Chondrocyte (in vitro differentiated cells): ENCODE results near the gene UBE3A. TPM values are rescaled to one million over a fixed set of nuclear protein-coding genes. Genes with fewer than 3 reads are reported as not detected.

ENCODE experiments used
- DNase-seq: peaks from one replicate; pipeline ENCODE4 v3.0.0; 2021; ENCODE audit warnings: mixed read lengths, low spot score
- H3K27ac Mint-ChIP-seq: one replicate; pipeline ENCODE4 v1.8.0; 2021; ENCODE audit warnings: mild to moderate bottlenecking, moderate library complexity, mixed read lengths; ENCODE audit not compliant: unreplicated experiment
- H3K27me3 Mint-ChIP-seq: 2 replicates; pipeline ENCODE4 v1.8.0; 2021; ENCODE audit warnings: low read depth, mixed read lengths
- H3K36me3 Mint-ChIP-seq: 2 replicates; pipeline ENCODE4 v1.8.0; 2021; ENCODE audit warnings: low read depth, mixed read lengths
- H3K4me1 Mint-ChIP-seq: 2 replicates; pipeline ENCODE4 v1.8.0; 2021; ENCODE audit warnings: low read depth, mild to moderate bottlenecking, mixed read lengths
- H3K4me3 Mint-ChIP-seq: one replicate; pipeline ENCODE4 v1.8.0; 2021; ENCODE audit warnings: mild to moderate bottlenecking, moderate library complexity, mixed read lengths; ENCODE audit not compliant: unreplicated experiment
- H3K9me3 Mint-ChIP-seq: 2 replicates; pipeline ENCODE4 v1.8.0; 2021; ENCODE audit warnings: low read depth, mixed read lengths
- total RNA-seq: library from RNA; stranded (reverse); gene quantifications from 3 replicates; pipeline ENCODE4 v1.2.1, GENCODE V29; 2021
- TF ChIP-seq, protein P1 (sequence below): fragments of 200-600 bp; sonication (generic); IDR thresholded peaks from 2 replicates; pipeline ENCODE4 v1.5.0; 2021; ENCODE audit warnings: antibody characterized with exemption, mild to moderate bottlenecking, moderate library complexity

Gene UBE3A
- total RNA-seq, 1 donor from 2014 or later: 75.9 TPM

- Mint-ChIP-seq H3K36me3 (peaks cover 29% of the 10 kb centered on the region), H3K4me3 (no peak overlapping the region), H3K27ac (no peak overlapping the region), H3K9me3 (peaks cover 12% of the 10 kb centered on the region), H3K27me3 (no peaks in the 10 kb centered on the region), H3K4me1 (no peaks in the 10 kb centered on the region)
- TF ChIP-seq, protein P1, sequence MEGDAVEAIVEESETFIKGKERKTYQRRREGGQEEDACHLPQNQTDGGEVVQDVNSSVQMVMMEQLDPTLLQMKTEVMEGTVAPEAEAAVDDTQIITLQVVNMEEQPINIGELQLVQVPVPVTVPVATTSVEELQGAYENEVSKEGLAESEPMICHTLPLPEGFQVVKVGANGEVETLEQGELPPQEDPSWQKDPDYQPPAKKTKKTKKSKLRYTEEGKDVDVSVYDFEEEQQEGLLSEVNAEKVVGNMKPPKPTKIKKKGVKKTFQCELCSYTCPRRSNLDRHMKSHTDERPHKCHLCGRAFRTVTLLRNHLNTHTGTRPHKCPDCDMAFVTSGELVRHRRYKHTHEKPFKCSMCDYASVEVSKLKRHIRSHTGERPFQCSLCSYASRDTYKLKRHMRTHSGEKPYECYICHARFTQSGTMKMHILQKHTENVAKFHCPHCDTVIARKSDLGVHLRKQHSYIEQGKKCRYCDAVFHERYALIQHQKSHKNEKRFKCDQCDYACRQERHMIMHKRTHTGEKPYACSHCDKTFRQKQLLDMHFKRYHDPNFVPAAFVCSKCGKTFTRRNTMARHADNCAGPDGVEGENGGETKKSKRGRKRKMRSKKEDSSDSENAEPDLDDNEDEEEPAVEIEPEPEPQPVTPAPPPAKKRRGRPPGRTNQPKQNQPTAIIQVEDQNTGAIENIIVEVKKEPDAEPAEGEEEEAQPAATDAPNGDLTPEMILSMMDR: no peak
- DNase-seq: no peak
These were observed 106.5 kb downstream of the UBE3A start for GRCh38 chr15:25332306-25332705.

- H3K27ac Mint-ChIP-seq: no peak overlapping the region
- no peak for DNase-seq
- H3K36me3 Mint-ChIP-seq: peaks cover 26% of the 10 kb centered on the region
- no peaks in the 10 kb centered on the region for H3K4me1 Mint-ChIP-seq
- no peak overlapping the region for H3K4me3 Mint-ChIP-seq
- H3K9me3 Mint-ChIP-seq: peaks cover 12% of the 10 kb centered on the region
- H3K27me3 Mint-ChIP-seq: no peaks in the 10 kb centered on the region
- TF ChIP-seq, protein P1: no peak
These were observed 107.0 kb downstream of the UBE3A start for GRCh38 chr15:25331860-25332259.

- TF ChIP-seq, protein P1: no peak
- Mint-ChIP-seq H3K27ac (no peak overlapping the region), H3K36me3 (peaks cover 24% of the 10 kb centered on the region), H3K4me1 (no peaks in the 10 kb centered on the region), H3K9me3 (peaks cover 12% of the 10 kb centered on the region), H3K27me3 (no peaks in the 10 kb centered on the region), H3K4me3 (no peak overlapping the region)
- no peak for DNase-seq
These were observed 107.4 kb downstream of the UBE3A start for GRCh38 chr15:25331404-25331803.

- Mint-ChIP-seq H3K9me3 (peaks cover 6% of the 10 kb centered on the region), H3K4me3 (no peak overlapping the region), H3K27me3 (no peaks in the 10 kb centered on the region), H3K27ac (no peak overlapping the region), H3K36me3 (peaks cover 8% of the 10 kb centered on the region), H3K4me1 (no peaks in the 10 kb centered on the region)
- DNase-seq: no peak
- TF ChIP-seq, protein P1: no peak
These were observed 109.1 kb downstream of the UBE3A start for GRCh38 chr15:25329696-25330095.

DNA sequence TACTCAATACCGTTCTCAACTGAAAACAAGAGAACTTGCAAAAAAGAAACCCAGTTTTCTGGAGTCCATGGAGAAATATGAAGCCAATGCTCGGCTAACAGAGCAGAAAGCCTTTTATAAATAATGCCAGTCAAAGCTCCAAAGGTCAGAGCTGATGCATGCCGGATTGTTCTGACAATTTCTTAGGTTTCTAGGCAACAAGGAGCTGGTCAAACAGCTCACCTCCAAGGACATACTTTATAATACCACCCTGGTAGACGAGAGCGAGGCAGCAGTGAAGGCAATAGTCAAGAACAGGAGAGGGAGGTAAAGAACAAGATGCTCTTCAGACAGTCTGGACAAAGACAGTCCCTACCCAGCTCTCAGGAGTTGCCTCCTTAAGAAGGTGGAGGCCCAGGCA is 111.1 kb downstream of the UBE3A start:
- Mint-ChIP-seq H3K4me3 (no peak overlapping the region), H3K9me3 (peaks cover 4% of the 10 kb centered on the region), H3K27ac (no peak overlapping the region), H3K4me1 (no peaks in the 10 kb centered on the region), H3K36me3 (peaks cover 5% of the 10 kb centered on the region), H3K27me3 (no peaks in the 10 kb centered on the region)
- TF ChIP-seq, protein P1: no peak
- no peak for DNase-seq
